ENCODE measurements around the gene SPG7. TPM values are rescaled to one million over a fixed set of nuclear protein-coding genes. Genes with fewer than 3 reads are reported as not detected.

SPG7 gene
- total RNA-seq, 1 donor from 2014 or later: 95.0 TPM

- Histone ChIP-seq H3K27ac (no peak overlapping the region), H3K36me3 (peaks cover 38% of the 10 kb centered on the region), H3K4me1 (peaks cover 49% of the 10 kb centered on the region), H3K9me3 (no peaks in the 10 kb centered on the region), H3K4me3 (no peak overlapping the region), H3K27me3 (no peaks in the 10 kb centered on the region)
- ATAC-seq (no peak), DNase-seq (no peak)
- intact Hi-C loops (cut with DNase I): no loop called here
- TF ChIP-seq CTCF (IDR thresholded peaks at IDR 0.05): no peak
Measured at GRCh38 chr16:89563639-89564392, 55.6 kb downstream of the SPG7 start.

- no peaks in the 10 kb centered on the region for H3K27me3 ChIP-seq
- ATAC-seq: no peak
- peaks cover 38% of the 10 kb centered on the region for H3K36me3 ChIP-seq
- no peak for DNase-seq
- no peaks in the 10 kb centered on the region for H3K9me3 ChIP-seq
- peaks cover 42% of the 10 kb centered on the region for H3K4me1 ChIP-seq
- H3K4me3 ChIP-seq: no peak overlapping the region
- intact Hi-C loops (cut with DNase I): no loop called here
- no peak for TF ChIP-seq CTCF (IDR thresholded peaks at IDR 0.05)
- H3K27ac ChIP-seq: no peak overlapping the region
Measured at GRCh38 chr16:89564476-89565255, 56.5 kb downstream of the SPG7 start.

- H3K9me3 ChIP-seq: no peaks in the 10 kb centered on the region
- H3K27me3 ChIP-seq: no peaks in the 10 kb centered on the region
- H3K4me1 ChIP-seq: peaks cover 41% of the 10 kb centered on the region
- H3K36me3 ChIP-seq: peaks cover 38% of the 10 kb centered on the region
- TF ChIP-seq CTCF (IDR thresholded peaks at IDR 0.05): no peak
- intact Hi-C loops (cut with DNase I): no loop called here
- DNase-seq (no peak), ATAC-seq (no peak)
- no peak overlapping the region for H3K27ac ChIP-seq
- H3K4me3 ChIP-seq: no peak overlapping the region
Measured at GRCh38 chr16:89565256-89565505, 57.0 kb downstream of the SPG7 start.

- peak; percentile 65 for ATAC-seq
- intact Hi-C loops (cut with DNase I): no loop called here
Measured at GRCh38 chr16:89565506-89566372, 57.5 kb downstream of the SPG7 start.

More at GRCh38 chr16:89565506-89566372, 57.5 kb downstream of the SPG7 start:
- Histone ChIP-seq H3K36me3 (peaks cover 38% of the 10 kb centered on the region), H3K4me1 (peaks cover 41% of the 10 kb centered on the region), H3K27ac (no peak overlapping the region), H3K9me3 (no peaks in the 10 kb centered on the region), H3K4me3 (peak overlapping the region; percentile 11), H3K27me3 (no peaks in the 10 kb centered on the region)
- peak; percentile 85 for DNase-seq
- peak; percentile 58 for TF ChIP-seq CTCF (IDR thresholded peaks at IDR 0.05)
